Colonic mucosa (tissue), 4 donors: Measurements from ENCODE around the gene PARVG. TPM values are rescaled to one million over a fixed set of nuclear protein-coding genes. Genes with fewer than 3 reads are reported as not detected.

Experiments used
- DNase-seq: peaks from one replicate; pipeline ENCODE4 v3.0.0-alpha.2; 2020
- H3K27ac ChIP-seq: fragments of 200-600 bp; one replicate; pipeline ENCODE4 v1.8.0; 2021
- H3K27me3 ChIP-seq: fragments of 200-600 bp; one replicate; pipeline ENCODE4 v1.8.0; 2021
- H3K36me3 ChIP-seq: fragments of 200-600 bp; one replicate; pipeline ENCODE4 v1.8.0; 2021
- H3K4me1 ChIP-seq: fragments of 200-600 bp; one replicate; pipeline ENCODE4 v1.8.0; 2021; ENCODE audit warnings: mild to moderate bottlenecking
- H3K4me3 ChIP-seq: fragments of 200-600 bp; one replicate; pipeline ENCODE4 v1.8.0; 2021
- H3K9ac ChIP-seq, 2 donors: one replicate each; pipeline ENCODE4 v1.7.0; 2013; ENCODE audit warnings: control low read depth in 2 of 2, low read depth in 2 of 2, low read length in 2 of 2
- H3K9me3 ChIP-seq: fragments of 200-600 bp; one replicate; pipeline ENCODE4 v1.8.0; 2021
- intact Hi-C: fragments of 100-400 bp; cut with DNase I; formaldehyde crosslinking; loops from one replicate; pipeline ENCODE4 v1.14.1; 2022
- total RNA-seq, 2 donors: library from RNA; stranded (reverse); fragmentation: NEBNext Ultra II Directional in 1 of 2; extraction: Animal tissue kit (Norgen Biotek cat#: 25700) in 1 of 2; gene quantifications; one replicate each; pipeline ENCODE4 v1.2.1, GENCODE V29; 2021
- TF ChIP-seq, protein P1 (sequence below): fragments of 200-600 bp; IDR thresholded peaks from one replicate; pipeline ENCODE4 v1.8.0; 2022; ENCODE audit warnings: antibody characterized with exemption, mild to moderate bottlenecking
- donor health status: healthy.
- donor health status: DM: no; HTN: no; CAD: no.
- donor health status: DM: no; HTN: no; CAD: no.

Gene PARVG
- total RNA-seq, 2 donors from 2014 or later = 2.4 to 4.1 TPM

DNA sequence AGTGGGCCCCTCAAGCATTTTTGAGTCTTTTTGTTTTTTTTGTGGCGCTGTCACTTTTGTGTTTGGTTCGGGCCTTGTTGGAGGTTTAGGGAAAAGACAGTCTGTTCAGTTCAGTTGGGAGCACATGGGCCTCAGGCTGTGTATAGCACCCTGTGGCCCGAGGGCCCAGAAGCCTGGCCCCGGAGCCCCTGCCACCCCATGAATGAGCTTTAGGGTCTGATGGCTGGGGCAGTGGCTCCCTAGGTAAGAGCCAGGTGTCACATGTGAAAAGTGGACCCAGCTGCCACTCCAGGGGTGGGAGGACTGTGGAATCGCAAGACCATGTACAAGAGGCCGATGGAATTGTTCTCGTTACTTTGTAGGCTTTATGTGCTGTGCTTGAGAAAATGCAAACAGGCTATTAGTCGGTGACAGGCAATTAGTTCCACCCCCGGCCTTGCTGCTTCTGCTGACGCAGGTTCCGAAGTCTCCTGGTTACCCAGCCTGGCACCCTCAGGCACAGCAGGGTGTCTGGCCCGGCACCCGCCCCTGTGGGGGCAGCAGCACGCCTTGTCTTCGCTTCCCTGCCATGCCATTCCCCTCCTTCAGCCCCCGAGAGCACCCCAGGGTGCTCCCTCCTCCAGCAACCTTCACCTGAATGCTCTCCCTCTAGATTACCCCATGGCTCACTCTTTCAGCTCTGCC, 38.2 kb upstream of the PARVG start:
- H3K4me3 ChIP-seq = no peak overlapping the region
- H3K27ac ChIP-seq = no peak overlapping the region
- intact Hi-C loops = no loop called here
- DNase-seq = no peak
- no peaks in the 10 kb centered on the region for H3K9me3 ChIP-seq
- H3K9ac ChIP-seq = no peak overlapping the region
- TF ChIP-seq, protein P1, sequence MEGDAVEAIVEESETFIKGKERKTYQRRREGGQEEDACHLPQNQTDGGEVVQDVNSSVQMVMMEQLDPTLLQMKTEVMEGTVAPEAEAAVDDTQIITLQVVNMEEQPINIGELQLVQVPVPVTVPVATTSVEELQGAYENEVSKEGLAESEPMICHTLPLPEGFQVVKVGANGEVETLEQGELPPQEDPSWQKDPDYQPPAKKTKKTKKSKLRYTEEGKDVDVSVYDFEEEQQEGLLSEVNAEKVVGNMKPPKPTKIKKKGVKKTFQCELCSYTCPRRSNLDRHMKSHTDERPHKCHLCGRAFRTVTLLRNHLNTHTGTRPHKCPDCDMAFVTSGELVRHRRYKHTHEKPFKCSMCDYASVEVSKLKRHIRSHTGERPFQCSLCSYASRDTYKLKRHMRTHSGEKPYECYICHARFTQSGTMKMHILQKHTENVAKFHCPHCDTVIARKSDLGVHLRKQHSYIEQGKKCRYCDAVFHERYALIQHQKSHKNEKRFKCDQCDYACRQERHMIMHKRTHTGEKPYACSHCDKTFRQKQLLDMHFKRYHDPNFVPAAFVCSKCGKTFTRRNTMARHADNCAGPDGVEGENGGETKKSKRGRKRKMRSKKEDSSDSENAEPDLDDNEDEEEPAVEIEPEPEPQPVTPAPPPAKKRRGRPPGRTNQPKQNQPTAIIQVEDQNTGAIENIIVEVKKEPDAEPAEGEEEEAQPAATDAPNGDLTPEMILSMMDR = no peak
- H3K36me3 ChIP-seq = no peaks in the 10 kb centered on the region
- no peaks in the 10 kb centered on the region for H3K4me1 ChIP-seq
- no peaks in the 10 kb centered on the region for H3K27me3 ChIP-seq

DNA sequence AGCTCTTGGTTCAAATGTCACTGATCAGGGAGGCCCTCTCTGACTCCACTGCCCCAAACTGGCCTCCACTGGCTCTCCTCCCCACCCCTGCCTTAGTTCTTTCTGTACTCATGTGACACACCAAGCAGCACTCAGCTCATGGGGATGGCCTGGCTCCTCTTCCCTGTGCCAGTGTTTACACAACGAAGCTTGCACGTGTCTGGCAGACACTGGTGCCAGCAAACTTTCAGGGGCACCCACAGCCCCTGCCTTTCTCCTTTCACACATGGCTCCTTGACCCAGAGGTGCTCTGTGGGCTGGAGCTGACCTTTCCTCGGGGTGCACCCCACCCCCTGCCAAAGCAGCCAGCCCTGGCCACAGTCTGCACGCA, 37.6 kb upstream of the PARVG start:
- no peaks in the 10 kb centered on the region for H3K36me3 ChIP-seq
- H3K9ac ChIP-seq = no peak overlapping the region
- DNase-seq = no peak
- no peaks in the 10 kb centered on the region for H3K9me3 ChIP-seq
- no peaks in the 10 kb centered on the region for H3K4me1 ChIP-seq
- no peak overlapping the region for H3K4me3 ChIP-seq
- H3K27ac ChIP-seq = no peak overlapping the region
- TF ChIP-seq, protein P1 = no peak
- H3K27me3 ChIP-seq = no peaks in the 10 kb centered on the region
- intact Hi-C loops = no loop called here

DNA sequence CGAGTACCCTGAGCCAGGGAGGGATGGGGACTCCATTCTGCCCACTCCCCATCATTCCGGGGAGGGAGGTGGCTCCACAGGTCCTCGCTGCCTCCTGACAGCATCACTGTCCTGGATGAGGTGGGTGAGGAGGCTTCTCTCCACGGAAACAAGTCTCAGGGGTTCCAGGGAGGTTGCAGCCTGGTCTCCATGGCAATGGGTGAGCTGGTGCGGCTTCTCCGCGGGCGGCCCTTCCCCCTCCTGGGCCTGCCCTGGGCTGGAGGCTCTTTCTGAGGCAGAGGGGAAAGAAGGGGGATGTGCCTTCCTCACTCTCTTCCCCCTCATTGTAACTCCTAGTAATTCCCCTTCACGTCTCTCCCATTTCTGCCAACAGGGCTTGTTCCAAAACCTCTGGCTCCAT, 37.1 kb upstream of the PARVG start:
- TF ChIP-seq, protein P1 = no peak
- Histone ChIP-seq H3K9ac (no peak overlapping the region), H3K9me3 (no peaks in the 10 kb centered on the region), H3K36me3 (no peaks in the 10 kb centered on the region), H3K4me1 (no peaks in the 10 kb centered on the region), H3K27me3 (no peaks in the 10 kb centered on the region), H3K27ac (no peak overlapping the region), H3K4me3 (no peak overlapping the region)
- intact Hi-C loops = no loop called here
- DNase-seq = no peak

DNA sequence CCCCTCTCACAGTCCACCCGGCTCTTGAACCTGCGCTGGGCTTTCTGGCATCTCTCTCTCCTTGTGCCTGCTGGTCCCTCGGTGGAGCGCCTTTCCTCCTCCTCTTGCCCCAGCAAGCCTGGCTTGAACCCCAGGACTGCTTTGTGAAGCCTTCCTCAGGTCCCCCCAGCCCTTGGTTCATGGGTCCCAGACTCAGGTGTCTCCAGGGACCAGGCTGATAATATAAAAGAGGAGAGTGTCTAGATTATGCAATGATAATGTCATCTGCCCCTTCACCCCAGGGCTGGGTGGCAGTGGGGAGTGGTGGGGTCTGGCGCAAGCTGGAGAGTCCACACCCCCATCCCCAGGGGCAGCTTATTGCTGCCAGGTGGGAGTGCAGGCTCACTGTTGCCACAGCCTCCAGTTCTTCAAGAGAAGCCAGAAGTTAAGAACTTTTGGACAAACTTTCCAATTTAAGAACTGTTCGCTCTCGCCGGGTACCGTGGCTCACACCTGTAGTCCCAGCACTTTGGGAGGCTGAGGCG, 36.6 kb upstream of the PARVG start:
- Histone ChIP-seq H3K9me3 (no peaks in the 10 kb centered on the region), H3K4me1 (no peaks in the 10 kb centered on the region), H3K27ac (no peak overlapping the region), H3K27me3 (no peaks in the 10 kb centered on the region), H3K9ac (no peak overlapping the region), H3K4me3 (no peak overlapping the region), H3K36me3 (no peaks in the 10 kb centered on the region)
- intact Hi-C loops = no loop called here
- DNase-seq = no peak
- TF ChIP-seq, protein P1 = no peak

DNA sequence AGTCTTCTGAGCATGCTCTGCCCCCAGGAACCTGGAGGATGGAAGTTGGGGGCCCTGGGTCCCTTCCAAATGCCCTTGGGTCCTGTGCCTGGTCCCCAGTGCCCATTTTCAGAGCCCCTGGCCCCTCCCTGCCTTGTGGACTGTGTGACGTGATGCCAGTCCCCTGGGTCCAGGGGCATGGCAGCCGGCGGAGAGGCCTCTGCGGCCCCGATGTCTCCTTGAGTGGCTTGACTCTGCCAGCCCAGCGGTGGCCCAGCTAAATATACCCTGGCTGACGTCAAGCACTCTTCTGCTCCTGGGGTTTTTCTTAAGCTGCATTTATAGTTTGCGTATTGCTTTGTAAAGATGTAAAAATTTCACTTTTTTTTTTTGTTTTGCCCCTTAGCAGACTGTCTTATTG, 35.2 kb upstream of the PARVG start:
- no peak overlapping the region for H3K4me3 ChIP-seq
- intact Hi-C loops = no loop called here
- no peak for DNase-seq
- no peaks in the 10 kb centered on the region for H3K27me3 ChIP-seq
- TF ChIP-seq, protein P1 = no peak
- no peaks in the 10 kb centered on the region for H3K9me3 ChIP-seq
- no peaks in the 10 kb centered on the region for H3K4me1 ChIP-seq
- no peak overlapping the region for H3K9ac ChIP-seq
- no peaks in the 10 kb centered on the region for H3K36me3 ChIP-seq
- H3K27ac ChIP-seq = no peak overlapping the region
